ENCODE data around the gene TNIP1.

Gene TNIP1

DNA sequence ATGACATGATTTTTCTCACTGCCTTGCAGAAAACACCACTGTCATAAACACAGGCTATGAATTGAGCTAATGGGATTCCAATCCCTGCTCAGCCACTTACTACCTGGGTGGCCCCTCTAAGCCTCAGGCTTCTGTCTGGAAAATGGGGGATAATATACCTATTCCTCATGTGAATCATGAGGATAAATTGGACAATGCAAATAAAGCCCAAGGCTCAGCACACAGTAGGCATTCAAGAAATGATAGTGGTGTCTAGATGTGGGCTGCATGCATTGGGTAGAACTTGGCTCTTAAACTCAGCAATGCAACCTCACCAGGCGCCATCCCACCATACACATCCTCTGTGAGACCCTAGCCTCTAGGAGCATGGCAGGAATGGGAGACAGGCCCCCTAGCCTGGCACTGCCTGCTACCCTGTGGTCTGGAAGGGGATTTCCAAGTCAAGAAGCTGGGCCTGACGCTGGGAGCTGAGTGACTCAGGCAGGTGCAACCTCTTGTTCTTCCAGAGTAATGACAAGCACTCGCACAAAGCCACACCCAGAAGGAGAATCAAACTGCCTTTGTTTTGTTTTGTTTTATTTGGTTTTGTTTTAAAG, 2.3 kb upstream of the TNIP1 start:
- no peak for DNase-seq (ENCODE audit: low read depth)

- no peak for DNase-seq (ENCODE audit: low read depth)
Observed at GRCh38 chr5:151082282-151082902, 1.6 kb upstream of the TNIP1 start.

- DNase-seq (ENCODE audit: low read depth), result no peak
Observed at GRCh38 chr5:151081431-151082281, 822 bp upstream of the TNIP1 start.

DNA sequence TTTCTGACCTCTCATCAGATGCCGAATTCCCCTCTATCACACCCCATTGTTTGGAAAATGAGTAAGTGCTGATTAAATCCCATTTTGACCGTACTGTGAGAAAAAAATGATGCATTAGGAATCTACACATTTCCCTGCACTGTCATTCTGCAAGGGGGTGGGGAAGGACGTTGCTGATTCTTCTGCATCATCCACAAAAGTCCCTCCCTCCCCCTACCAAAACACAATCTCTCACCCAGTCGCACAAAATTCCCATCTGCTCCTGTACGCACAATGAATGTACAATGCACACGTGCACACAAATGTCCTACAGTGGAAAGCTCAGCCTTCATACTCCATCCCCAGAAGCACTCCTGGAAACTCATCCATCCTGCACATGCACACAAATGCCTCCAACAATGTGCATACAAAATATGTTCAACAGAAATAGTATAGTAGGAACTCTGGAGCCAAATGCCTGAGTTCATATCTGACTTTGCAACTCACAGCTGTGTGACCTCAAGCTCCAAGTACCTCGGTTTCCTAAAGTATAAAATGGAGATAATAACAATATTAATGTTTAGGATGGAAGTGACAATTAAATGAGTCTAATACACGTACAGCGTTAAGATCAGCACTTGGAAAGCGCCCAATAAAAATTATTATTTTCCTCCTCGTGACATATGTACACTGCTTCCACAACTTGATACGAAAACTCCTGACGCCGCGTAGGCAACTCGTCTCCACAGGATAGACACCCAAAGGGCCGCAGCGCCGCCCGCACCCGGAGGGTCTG, 809 bp downstream of the TNIP1 start:
- DNase-seq (ENCODE audit: low read depth), result no peak

GRCh38 chr5:151078490-151079262, 2.2 kb downstream of the TNIP1 start:
- DNase-seq (ENCODE audit: low read depth), result no peak

DNA sequence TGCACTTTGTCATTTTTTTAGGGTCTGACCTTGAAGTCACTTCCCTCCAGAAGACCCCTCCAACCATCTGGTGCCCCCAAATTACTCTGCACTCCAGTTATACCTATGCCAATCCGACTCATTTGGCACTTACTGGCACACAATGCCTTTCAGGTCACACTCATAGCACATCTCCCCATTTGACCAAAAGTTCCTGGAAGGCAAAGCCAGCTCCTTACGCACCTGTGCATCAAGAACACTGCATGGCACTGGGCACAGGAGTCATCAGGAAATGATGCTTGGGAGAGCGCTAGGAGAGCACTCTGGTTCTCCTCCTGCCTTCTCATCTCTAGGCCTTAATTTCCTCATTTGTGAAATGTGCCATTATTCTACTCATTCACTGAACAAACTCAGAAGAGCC, 2.9 kb downstream of the TNIP1 start:
- DNase-seq (ENCODE audit: low read depth), result no peak

GRCh38 chr5:151077419-151077818, 3.4 kb downstream of the TNIP1 start:
- DNase-seq (ENCODE audit: low read depth), result no peak

DNA sequence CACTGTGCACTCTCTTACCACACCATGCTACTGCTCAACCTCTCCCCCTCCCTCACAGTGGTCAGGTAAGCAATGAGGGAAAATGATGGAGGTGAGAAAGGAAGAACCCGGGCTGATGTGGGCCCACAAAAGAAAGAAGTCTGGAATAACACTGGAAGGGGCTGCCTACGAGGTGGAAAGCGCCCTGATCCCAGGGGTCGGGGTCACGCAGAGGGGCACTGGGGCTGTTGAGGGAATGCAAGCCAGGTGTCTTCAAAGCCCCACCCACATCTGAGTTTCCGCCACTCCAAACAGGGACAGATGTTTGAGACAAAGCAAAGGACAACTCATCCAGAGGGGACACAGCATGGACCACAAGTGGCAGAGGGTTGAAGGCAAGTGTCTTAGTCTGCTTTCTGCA, 4.2 kb downstream of the TNIP1 start:
- DNase-seq (ENCODE audit: low read depth), result no peak

GRCh38 chr5:151075698-151076331, 5.0 kb downstream of the TNIP1 start:
- no peak for DNase-seq (ENCODE audit: low read depth)

DNA sequence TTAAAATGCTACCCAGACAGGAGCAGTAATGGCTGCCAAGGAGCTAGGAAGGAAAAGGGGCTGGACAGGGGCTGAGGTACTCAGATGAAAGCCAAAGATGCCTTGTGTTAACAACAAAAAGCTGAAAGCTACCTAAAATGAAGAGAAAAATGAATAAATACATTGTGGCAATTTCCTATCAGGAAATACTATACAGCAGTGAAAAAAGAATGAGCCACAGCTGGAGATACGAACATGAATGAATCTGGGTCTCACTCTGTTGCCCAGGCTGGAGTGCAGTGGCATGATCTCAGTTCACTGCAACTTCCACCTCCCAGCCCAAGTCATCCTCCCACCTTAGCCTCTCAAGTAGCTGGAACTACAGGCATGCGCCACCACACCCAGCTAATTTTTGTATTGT, 6.3 kb downstream of the TNIP1 start:
- DNase-seq (ENCODE audit: low read depth), result no peak

GRCh38 chr5:151073280-151073679, 7.6 kb downstream of the TNIP1 start:
- no peak for DNase-seq (ENCODE audit: low read depth)

- no peak for DNase-seq (ENCODE audit: low read depth)
Observed at GRCh38 chr5:151072630-151073025, 8.2 kb downstream of the TNIP1 start.

GRCh38 chr5:151071848-151072629, 8.8 kb downstream of the TNIP1 start:
- DNase-seq (ENCODE audit: low read depth), result no peak

DNA sequence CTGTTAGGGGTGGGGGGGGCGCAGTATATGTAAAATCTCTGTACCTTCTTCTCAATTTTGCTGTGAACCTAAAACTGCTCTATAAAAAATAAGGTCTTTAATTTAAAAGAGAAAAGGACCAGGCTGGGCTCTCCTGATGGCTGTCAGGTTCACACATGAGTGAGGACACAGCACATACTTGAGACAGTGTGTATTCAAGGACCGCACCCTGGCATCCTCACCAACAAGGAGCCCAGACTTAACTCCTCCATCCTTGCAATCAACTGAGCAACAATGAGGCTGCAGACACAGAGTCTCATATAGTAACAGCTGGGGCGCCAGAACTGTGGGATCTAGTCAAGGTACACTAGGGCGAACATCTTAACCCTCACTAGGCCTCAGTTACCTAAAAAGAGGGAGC, 9.8 kb downstream of the TNIP1 start:
- no peak for DNase-seq (ENCODE audit: low read depth)

DNA sequence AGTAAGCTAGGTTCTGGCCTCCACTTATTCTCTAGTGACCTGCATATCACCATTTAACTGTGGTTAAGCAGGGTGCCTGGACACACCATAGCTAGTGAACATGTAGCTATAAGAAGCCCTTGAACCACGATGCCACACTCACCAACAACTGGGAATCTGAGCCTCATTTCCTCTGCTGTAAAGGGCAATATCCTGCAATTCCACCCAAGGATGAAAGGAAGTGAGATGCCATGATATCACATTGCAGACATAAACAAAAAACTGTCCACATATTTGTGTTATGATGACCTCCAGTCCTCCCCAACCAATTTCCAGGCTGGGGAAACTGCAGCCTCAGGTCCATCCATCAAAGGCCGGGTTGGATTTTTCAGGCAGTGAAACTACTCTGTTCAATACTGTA, 10.4 kb downstream of the TNIP1 start:
- no peak for DNase-seq (ENCODE audit: low read depth)

DNA sequence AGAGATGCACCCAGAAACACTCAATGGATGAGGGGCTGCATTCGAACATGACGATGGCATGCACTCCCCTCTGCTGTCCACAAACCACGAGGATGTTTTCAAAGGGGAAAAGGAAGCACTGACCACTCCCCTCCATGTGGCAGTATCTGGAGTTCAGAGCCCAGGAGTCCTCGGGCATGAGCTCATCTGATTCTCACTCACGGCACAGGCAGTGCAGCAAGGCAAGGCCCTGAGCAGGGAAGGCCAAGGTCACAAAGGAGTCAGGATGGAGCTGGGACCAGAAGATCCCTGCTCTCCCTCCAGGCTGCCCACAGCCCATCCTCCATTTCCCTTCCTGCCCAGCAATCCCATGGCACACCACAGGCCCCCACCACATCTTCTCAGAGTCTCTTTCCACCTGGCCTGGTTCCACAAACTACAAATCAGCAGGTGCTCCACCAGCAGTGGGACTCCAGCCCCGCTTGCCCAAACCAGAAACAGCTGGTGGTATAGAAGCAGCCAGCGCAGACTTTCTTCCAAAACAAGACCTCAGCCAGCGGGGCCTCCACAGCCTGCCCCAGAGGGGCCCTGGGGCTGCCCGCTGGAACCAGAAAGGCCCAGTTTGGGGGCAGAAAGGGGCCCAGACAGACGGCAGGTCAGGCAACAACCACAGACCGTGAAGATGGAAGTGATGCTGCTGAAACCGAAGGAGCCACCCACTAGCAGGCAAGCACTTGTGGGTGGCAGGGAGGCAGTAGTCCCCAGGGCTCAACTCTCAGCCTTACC, 12.2 kb downstream of the TNIP1 start:
- no peak for DNase-seq (ENCODE audit: low read depth)

DNA sequence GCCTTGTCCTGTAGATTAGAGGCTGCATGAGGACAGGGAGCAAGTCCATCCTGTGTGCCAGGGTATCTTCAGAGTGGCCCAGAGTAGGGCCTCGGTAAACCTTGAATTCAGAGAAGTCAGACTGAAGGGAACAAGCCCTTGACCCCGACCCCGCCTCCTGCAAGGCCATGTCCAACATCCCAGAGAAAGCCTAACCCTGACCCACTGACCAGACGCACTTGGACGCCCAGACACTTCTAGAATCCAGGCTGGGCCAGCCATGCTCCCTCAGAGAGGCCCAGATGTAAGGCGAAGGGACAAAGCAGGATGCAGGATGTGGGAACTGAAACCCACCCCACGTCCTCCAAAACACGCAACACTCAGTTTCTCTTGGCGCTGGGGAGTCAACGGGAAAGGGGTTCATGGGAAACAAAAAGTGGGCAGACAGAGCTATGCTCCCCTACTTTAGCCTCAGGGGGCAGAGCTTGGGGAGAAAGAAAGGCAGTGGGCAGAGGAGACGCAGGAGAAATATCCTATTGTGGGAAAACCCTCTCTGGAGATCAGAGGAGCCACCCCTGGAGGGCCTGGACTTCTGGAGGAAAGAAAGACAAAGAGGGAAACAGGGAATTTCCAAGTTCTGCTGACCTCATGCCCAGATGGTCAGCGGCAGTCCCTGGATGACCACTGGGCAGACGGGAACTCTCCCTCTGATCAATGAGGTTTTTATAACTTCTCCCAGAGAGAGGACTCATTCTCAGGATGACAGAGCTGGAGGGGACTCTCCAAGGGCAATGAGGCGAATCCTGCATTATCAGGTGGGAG, 13.0 kb downstream of the TNIP1 start:
- no peak for DNase-seq (ENCODE audit: low read depth)

DNA sequence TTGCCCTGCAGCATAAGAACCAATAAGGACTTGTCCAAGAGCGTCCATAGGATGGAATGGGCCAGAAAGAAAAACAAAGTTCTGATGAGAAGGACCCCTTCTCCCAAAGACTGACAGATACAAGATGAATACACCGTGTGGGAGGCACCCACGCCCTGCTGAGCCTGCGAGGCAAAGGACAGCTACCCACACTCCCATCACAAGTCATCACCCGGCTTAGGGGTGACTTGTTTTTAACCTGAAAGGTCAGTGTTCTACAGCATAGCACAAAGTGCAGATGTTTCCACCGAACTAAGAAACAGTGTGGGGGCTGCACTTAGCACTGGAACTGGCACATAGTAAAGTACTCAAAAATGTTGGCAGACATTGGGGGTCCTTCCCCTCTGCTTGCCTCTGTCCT, 13.9 kb downstream of the TNIP1 start:
- DNase-seq (ENCODE audit: low read depth), result no peak

- no peak for DNase-seq (ENCODE audit: low read depth)
Observed at GRCh38 chr5:151065609-151066008, 15.2 kb downstream of the TNIP1 start.
